Suprapubic skin (tissue), 3 donors: ENCODE measurements around the gene GNB1.
"Not testable (repeated sequence)": the region's sequence is repeated elsewhere in the genome, so short reads cannot be mapped to it uniquely, and the experiment has no call there.

Source experiments
- EP300 ChIP-seq: sonication (generic); formaldehyde crosslinking; IDR thresholded peaks from one replicate; pipeline ENCODE4 v1.6.1; 2017; ENCODE audit warnings: antibody characterized with exemption
- POLR2A ChIP-seq, 2 donors: fragments of 450-650 bp; IDR thresholded peaks; one replicate each; pipeline ENCODE4 v1.6.1; 2017; ENCODE audit warnings: antibody characterized with exemption in 2 of 2, mild to moderate bottlenecking in 2 of 2, moderate library complexity in 2 of 2
- TF ChIP-seq, protein P1 (sequence below), 2 donors: fragments of 200-600 bp in 1 of 2; fragments of 450-650 bp in 1 of 2; sonication (generic) in 1 of 2; IDR thresholded peaks; one replicate each; pipeline ENCODE4 v1.5.1; 2016 to 2019; ENCODE audit warnings: antibody characterized with exemption in 2 of 2, mild to moderate bottlenecking in 1 of 2, moderate library complexity in 1 of 2

DNA sequence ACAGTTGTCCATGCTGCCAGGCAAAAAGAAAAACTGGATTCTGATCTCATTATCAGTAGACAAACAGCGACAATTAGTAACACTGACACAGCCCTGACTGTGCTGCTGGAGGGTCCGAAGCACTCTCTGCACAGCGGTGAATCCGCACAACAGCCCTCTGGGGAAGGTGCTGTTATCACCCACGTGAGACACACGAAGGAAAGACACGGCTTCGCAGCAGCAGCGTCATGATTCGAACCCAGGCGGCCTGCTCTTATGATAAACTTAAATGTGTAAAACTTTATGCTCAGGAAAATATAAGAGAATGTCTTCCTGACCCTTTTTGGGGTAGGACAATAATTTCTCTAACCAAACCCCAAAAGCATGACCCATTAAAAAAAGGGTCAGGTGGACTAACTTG, 148.4 kb downstream of the GNB1 start:
- TF ChIP-seq, protein P1, sequence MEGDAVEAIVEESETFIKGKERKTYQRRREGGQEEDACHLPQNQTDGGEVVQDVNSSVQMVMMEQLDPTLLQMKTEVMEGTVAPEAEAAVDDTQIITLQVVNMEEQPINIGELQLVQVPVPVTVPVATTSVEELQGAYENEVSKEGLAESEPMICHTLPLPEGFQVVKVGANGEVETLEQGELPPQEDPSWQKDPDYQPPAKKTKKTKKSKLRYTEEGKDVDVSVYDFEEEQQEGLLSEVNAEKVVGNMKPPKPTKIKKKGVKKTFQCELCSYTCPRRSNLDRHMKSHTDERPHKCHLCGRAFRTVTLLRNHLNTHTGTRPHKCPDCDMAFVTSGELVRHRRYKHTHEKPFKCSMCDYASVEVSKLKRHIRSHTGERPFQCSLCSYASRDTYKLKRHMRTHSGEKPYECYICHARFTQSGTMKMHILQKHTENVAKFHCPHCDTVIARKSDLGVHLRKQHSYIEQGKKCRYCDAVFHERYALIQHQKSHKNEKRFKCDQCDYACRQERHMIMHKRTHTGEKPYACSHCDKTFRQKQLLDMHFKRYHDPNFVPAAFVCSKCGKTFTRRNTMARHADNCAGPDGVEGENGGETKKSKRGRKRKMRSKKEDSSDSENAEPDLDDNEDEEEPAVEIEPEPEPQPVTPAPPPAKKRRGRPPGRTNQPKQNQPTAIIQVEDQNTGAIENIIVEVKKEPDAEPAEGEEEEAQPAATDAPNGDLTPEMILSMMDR (IDR thresholded peaks at IDR 0.05) = not testable (repeated sequence)
- TF ChIP-seq POLR2A (IDR thresholded peaks at IDR 0.05); EP300: not testable (repeated sequence)
